H1 (cell line): Measurements from ENCODE around the gene GSE1. TPM values are rescaled to one million over a fixed set of nuclear protein-coding genes. Genes with fewer than 3 reads are reported as not detected.

Experiments used
- CTCF ChIA-PET: fragments of 300-600 bp; sonication (Branson Sonifier 250); formaldehyde crosslinking; loops from one replicate; lab custom pipeline; 2021; ENCODE audit not compliant: partially characterized antibody; lab: Charles Lee
- POLR2A ChIA-PET: fragments of 300-600 bp; sonication (Branson Sonifier 250); formaldehyde crosslinking; loops from one replicate; lab custom pipeline; 2021; ENCODE audit warnings: inconsistent platforms; ENCODE audit not compliant: partially characterized antibody; lab: Charles Lee
- DNase-seq, 2 experiments: peaks; one replicate each; pipeline versions ENCODE4 v3.0.0 to v3.0.0-alpha.2; 2010 to 2022; ENCODE audit warnings: low spot score in 2 of 2, low read depth in 1 of 2, mixed read lengths in 1 of 2
- FAIRE-seq: peaks from 2 replicates; lab custom pipeline; 2011; peaks lifted over from hg19 to GRCh38; lab: Jason Lieb, UNC
- H2AFZ ChIP-seq: 2 replicates; pipeline ENCODE4 v1.8.1; 2012; ENCODE audit warnings: low read length, inconsistent platforms
- H2AK5ac ChIP-seq: 2 replicates; pipeline ENCODE4 v1.6.1; 2013; ENCODE audit warnings: low read depth, low read length
- H2BK120ac ChIP-seq: replicated peaks from 2 replicates; pipeline ENCODE3; 2013; ENCODE audit warnings: low read depth, low read length, inconsistent platforms
- H2BK12ac ChIP-seq: 2 replicates; pipeline ENCODE4 v1.6.1; 2013; ENCODE audit warnings: low read depth, low read length
- H2BK15ac ChIP-seq: 2 replicates; pipeline ENCODE4 v1.6.1; 2013; ENCODE audit warnings: low read length
- H2BK20ac ChIP-seq: 2 replicates; pipeline ENCODE4 v1.6.1; 2013; ENCODE audit warnings: low read length
- H2BK5ac ChIP-seq: 2 replicates; pipeline ENCODE4 v1.6.1; 2013; ENCODE audit warnings: low read depth, low read length
- H3K14ac ChIP-seq: 2 replicates; pipeline ENCODE4 v1.6.1; 2013; ENCODE audit warnings: inconsistent platforms; ENCODE audit not compliant: insufficient read length
- H3K18ac ChIP-seq: 2 replicates; pipeline ENCODE4 v1.6.1; 2013; ENCODE audit warnings: low read length; ENCODE audit errors: extremely low read depth
- H3K23ac ChIP-seq: 2 replicates; pipeline ENCODE4 v1.6.1; 2013; ENCODE audit warnings: inconsistent platforms; ENCODE audit not compliant: insufficient read length
- H3K23me2 ChIP-seq: 2 replicates; pipeline ENCODE4 v1.6.1; 2013; ENCODE audit warnings: low read depth, low read length
- H3K27ac ChIP-seq: 2 replicates; pipeline ENCODE4 v1.6.1; 2011; ENCODE audit warnings: low read depth, low read length, inconsistent platforms
- H3K27me3 ChIP-seq, 4 experiments: replicated peaks in 1 of 4; 1 replicate in 1 of 4; 2 replicates in 3 of 4; pipeline versions ENCODE4 v1.6.1 to v1.8.1; 2011 to 2013; ENCODE audit warnings: low read length in 3 of 4, mild to moderate bottlenecking in 3 of 4, inconsistent platforms in 2 of 4, mixed read lengths in 2 of 4, moderate library complexity in 1 of 4; ENCODE audit not compliant: control insufficient read depth in 3 of 4, insufficient read depth in 3 of 4; ENCODE audit errors: extremely low read depth in 1 of 4
- H3K36me3 ChIP-seq, 4 experiments: 2 replicates each; pipeline versions ENCODE4 v1.6.1 to v1.8.1; 2011 to 2013; ENCODE audit warnings: mild to moderate bottlenecking in 4 of 4, low read length in 3 of 4, moderate library complexity in 2 of 4, control low read depth in 1 of 4, inconsistent platforms in 1 of 4; ENCODE audit not compliant: insufficient read depth in 4 of 4, control insufficient read depth in 2 of 4
- H3K4ac ChIP-seq: replicated peaks from 2 replicates; pipeline ENCODE3; 2013; ENCODE audit warnings: low read length, low read depth, mixed read lengths, inconsistent platforms; ENCODE audit not compliant: insufficient read length
- H3K4me1 ChIP-seq, 4 experiments: replicated peaks in 1 of 4; 1 replicate in 1 of 4; 2 replicates in 3 of 4; pipeline versions ENCODE4 v1.6.1 to v1.8.1; 2011 to 2013; ENCODE audit warnings: low read length in 3 of 4, inconsistent platforms in 2 of 4, mixed read lengths in 1 of 4; ENCODE audit not compliant: insufficient read depth in 4 of 4, control insufficient read depth in 3 of 4
- H3K4me2 ChIP-seq, 2 experiments: 2 replicates each; pipeline versions ENCODE4 v1.6.1 to v1.8.1; 2011 to 2013; ENCODE audit warnings: low read depth in 2 of 2, low read length in 2 of 2, control low read depth in 1 of 2, inconsistent platforms in 1 of 2, mild to moderate bottlenecking in 1 of 2; ENCODE audit not compliant: insufficient read depth in 1 of 2
- H3K4me3 ChIP-seq, 4 experiments: fragments of 200-600, 300-600 bp in 1 of 4; sonication (generic), shearing (Covaris generic), sonication (Bioruptor Twin) in 1 of 4; 2 replicates each; pipeline versions ENCODE4 v1.5.1 to v1.8.1; 2011 to 2016; ENCODE audit warnings: low read length in 4 of 4, low read depth in 3 of 4, control low read depth in 2 of 4, inconsistent platforms in 2 of 4, mild to moderate bottlenecking in 2 of 4, mixed read lengths in 1 of 4, moderate library complexity in 1 of 4; ENCODE audit not compliant: insufficient read depth in 2 of 4; ENCODE audit errors: extremely low read depth in 1 of 4
- H3K56ac ChIP-seq: replicated peaks from 2 replicates; pipeline ENCODE3; 2013; ENCODE audit warnings: low read depth, mild to moderate bottlenecking, mixed read lengths, low read length, inconsistent platforms; ENCODE audit not compliant: insufficient read length
- H3K79me1 ChIP-seq: 2 replicates; pipeline ENCODE4 v1.6.1; 2013; ENCODE audit warnings: low read depth, low read length, control low read depth
- H3K79me2 ChIP-seq, 2 experiments: 2 replicates each; pipeline versions ENCODE4 v1.6.1 to v1.8.1; 2012 to 2013; ENCODE audit warnings: low read length in 2 of 2, mild to moderate bottlenecking in 2 of 2, inconsistent platforms in 1 of 2; ENCODE audit not compliant: insufficient read depth in 2 of 2, control insufficient read depth in 1 of 2
- H3K9ac ChIP-seq, 4 experiments: replicated peaks in 1 of 4; 1 replicate in 1 of 4; 2 replicates in 3 of 4; pipeline versions ENCODE4 v1.6.1 to v1.8.1; 2011 to 2013; ENCODE audit warnings: low read depth in 3 of 4, low read length in 3 of 4, control low read depth in 2 of 4, mild to moderate bottlenecking in 2 of 4, moderate library complexity in 2 of 4, inconsistent platforms in 1 of 4; ENCODE audit errors: extremely low read depth in 1 of 4
- H3K9me3 ChIP-seq, 2 experiments: 2 replicates each; pipeline versions ENCODE4 v1.6.1 to v1.8.1; 2012 to 2013; ENCODE audit warnings: mild to moderate bottlenecking in 2 of 2, moderate library complexity in 2 of 2, control low read depth in 1 of 2, inconsistent platforms in 1 of 2, low read depth in 1 of 2, low read length in 1 of 2, mixed read lengths in 1 of 2; ENCODE audit not compliant: insufficient read depth in 2 of 2
- H4K20me1 ChIP-seq, 2 experiments: replicated peaks in 1 of 2; 2 replicates each; pipeline versions ENCODE3 to v1.8.1; 2011 to 2013; ENCODE audit warnings: inconsistent platforms in 2 of 2, low read length in 2 of 2, mild to moderate bottlenecking in 1 of 2; ENCODE audit not compliant: insufficient read depth in 2 of 2, control insufficient read depth in 1 of 2
- H4K5ac ChIP-seq: 2 replicates; pipeline ENCODE4 v1.6.1; 2013; ENCODE audit warnings: low read length, low read depth, mixed read lengths, inconsistent platforms; ENCODE audit not compliant: insufficient read length
- H4K8ac ChIP-seq: 2 replicates; pipeline ENCODE4 v1.8.0; 2013; ENCODE audit warnings: mild to moderate bottlenecking, moderate library complexity, low read length, inconsistent platforms; ENCODE audit not compliant: insufficient read depth; ENCODE audit errors: extremely low read depth
- H4K91ac ChIP-seq: replicated peaks from 2 replicates; pipeline ENCODE3; 2013; ENCODE audit warnings: low read length, mixed read lengths, inconsistent platforms; ENCODE audit not compliant: insufficient read length
- BCL11A ChIP-seq, 2 experiments: IDR thresholded peaks; one replicate each; pipeline ENCODE4 v1.6.1; 2011; ENCODE audit warnings: low read depth in 2 of 2, low read length in 2 of 2, mild to moderate bottlenecking in 2 of 2
- CTCF ChIP-seq, 3 experiments: IDR thresholded peaks; 1 replicate in 2 of 3; 2 replicates in 1 of 3; pipeline versions ENCODE4 v1.5.1 to v1.6.1; 2011; ENCODE audit warnings: low read length in 3 of 3, mild to moderate bottlenecking in 3 of 3, inconsistent platforms in 2 of 3, low read depth in 1 of 3, moderate library complexity in 1 of 3; ENCODE audit not compliant: insufficient read depth in 1 of 3; ENCODE audit errors: control extremely low read depth in 1 of 3
- TCF12 ChIP-seq: IDR thresholded peaks from 2 replicates; pipeline ENCODE4 v1.6.1; 2011; ENCODE audit warnings: low read depth, mild to moderate bottlenecking, low read length
- ZNF274 ChIP-seq: IDR thresholded peaks from 2 replicates; pipeline ENCODE4 v1.7.0; 2012; ENCODE audit warnings: low read length, borderline replicate concordance; ENCODE audit errors: extremely low read depth
- WGBS, 2 experiments: shearing (Covaris generic) in 1 of 2; methylation state at CpG; one replicate each; pipeline versions ENCODE4 v1.1.6 to v1.1.7; 2013 to 2015; ENCODE audit warnings: low lambda C conversion rate in 2 of 2, mixed read lengths in 2 of 2, inconsistent platforms in 1 of 2, low coverage in 1 of 2, missing lambda C conversion rate in 1 of 2; ENCODE audit not compliant: insufficient replicate concordance in 2 of 2, insufficient coverage in 1 of 2, insufficient read length in 1 of 2; ENCODE audit errors: extremely low coverage in 1 of 2, missing lambda C conversion rate in 1 of 2; 5-methylcytosine and 5-hydroxymethylcytosine counted together
- polyA plus RNA-seq, 7 experiments: library from polyadenylated mRNA; depleted of rRNA in 3 of 7; stranded (reverse) in 5 of 7; unstranded in 2 of 7; fragments of >200 nt in 5 of 7; fragments of 200-250 nt in 2 of 7; gene quantifications; 1 replicate in 5 of 7; 2 replicates in 1 of 7; 4 replicates in 1 of 7; pipeline versions ENCODE4 v1.2.1 to v1.2.3, GENCODE V29; 2011 to 2013; ENCODE audit warnings: missing spikeins in 2 of 7, mixed read lengths in 2 of 7
- total RNA-seq: library from RNA; stranded (reverse); fragmentation: NEBNext Ultra II Directional; extraction: Animal tissue kit (Norgen Biotek cat#: 25700); gene quantifications from 2 replicates; pipeline ENCODE4 v1.2.1, GENCODE V29; 2021
- TF ChIP-seq, protein P1 (sequence below): IDR thresholded peaks from 2 replicates; pipeline ENCODE4 v1.6.1; 2011; ENCODE audit warnings: low read depth, mild to moderate bottlenecking, low read length; ENCODE audit not compliant: insufficient read depth

GSE1 gene
- total and polyA plus RNA-seq, 2 of the 8 experiments (the other 6 are each of a cell fraction or from before 2014, with no cell fraction given), result 26.0 to 65.6 TPM

DNA sequence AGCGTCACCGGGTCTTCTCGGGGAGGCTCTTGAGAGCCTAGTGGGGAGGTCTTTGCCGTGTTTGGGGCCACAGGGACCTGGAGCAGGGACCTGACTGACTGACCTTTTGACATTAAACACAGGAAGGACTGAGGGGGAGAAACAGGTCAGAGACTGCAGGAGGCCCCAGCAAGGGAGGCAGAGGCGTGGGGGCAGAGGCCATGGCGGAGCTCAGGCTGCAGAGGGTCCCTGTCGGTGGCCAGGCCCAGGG is 41.6 kb upstream of the GSE1 start:
- Histone ChIP-seq H4K20me1 (peaks cover 3 to 7% of the 10 kb centered on the region in 2 experiments), H3K4me3 (no peak overlapping the region), H2AK5ac (peak overlapping the region; percentile 99; the same call in 1 of the 2 replicates), H4K8ac (no peak overlapping the region), H3K9me3 (no peaks in the 10 kb centered on the region), H2BK20ac (peak overlapping the region; percentile 94; the same call in 1 of the 2 replicates), H3K4ac (no peak overlapping the region), H2BK15ac (peak overlapping the region; percentile 46), H3K14ac (no peak overlapping the region), H2AFZ (no peak overlapping the region), H2BK120ac (peak overlapping the region; percentile 24), H3K4me1 (peaks cover 24 to 62% (median 38%) of the 10 kb centered on the region in 4 experiments), H3K27me3 (peaks cover 0 to 3% (median under 1%) of the 10 kb centered on the region in 4 experiments; a peak in 2 of 7 replicates), H3K23me2 (peaks cover 7% of the 10 kb centered on the region; the same call in 1 of the 2 replicates), H4K5ac (no peak overlapping the region), H3K36me3 (peaks cover 0 to 2% (median 0%) of the 10 kb centered on the region in 4 experiments; a peak in 2 of 8 replicates), H3K23ac (no peak overlapping the region), H4K91ac (peak overlapping the region; percentile 99), H3K18ac (peak overlapping the region; percentile 22; the same call in 1 of the 2 replicates), H2BK5ac (peak overlapping the region; percentile 8; the same call in 1 of the 2 replicates), H3K79me1 (peaks cover 20% of the 10 kb centered on the region), H3K56ac (no peak overlapping the region), H3K79me2 (peaks cover 0 to 72% of the 10 kb centered on the region in 2 experiments; a peak in 3 of 4 replicates), H2BK12ac (peak overlapping the region; percentile 99), H3K27ac (no peak overlapping the region), H3K9ac (no peak overlapping the region), H3K4me2 (no peak overlapping the region)
- TF ChIP-seq, protein P1, sequence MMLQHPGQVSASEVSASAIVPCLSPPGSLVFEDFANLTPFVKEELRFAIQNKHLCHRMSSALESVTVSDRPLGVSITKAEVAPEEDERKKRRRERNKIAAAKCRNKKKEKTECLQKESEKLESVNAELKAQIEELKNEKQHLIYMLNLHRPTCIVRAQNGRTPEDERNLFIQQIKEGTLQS, result no peak
- TF ChIP-seq ZNF274 (no peak), BCL11A (IDR thresholded peaks at IDR 0.05; ENCODE audit: low read depth in 2 of 2, low read length in 2 of 2) (no peak), CTCF (IDR thresholded peaks at IDR 0.05; ENCODE audit: control extremely low read depth in 1 of 3, insufficient read depth in 1 of 3, low read depth in 1 of 3, low read length in 3 of 3) (no peak), TCF12 (no peak)
- ChIA-PET POLR2A (interaction anchor here (1.0 to 1.1 kb wide), 2 partner anchors 12 to 17 kb away, joined by 3 to 7 read pairs; no protein-coding TSS in a partner anchor), CTCF (interaction anchor here (9.4 kb wide), 1 partner anchor 9 kb away, joined by 173 read pairs; no protein-coding TSS in a partner anchor)
- DNase-seq (no peak), FAIRE-seq (no peak)
- 92% methylated on average over 7 of the region's 7 CpGs; no CpG with 5 or more reads in 1 of the 2 experiments for WGBS, 2 experiments
